OCI-LY7 (cell line): ENCODE data around the gene TGM1. TPM values are rescaled to one million over a fixed set of nuclear protein-coding genes. Genes with fewer than 3 reads are reported as not detected.

ENCODE experiments used
- BruUV-seq: library from RNA; stranded (reverse); fragments of 400-500 nt; replicated peaks from 2 replicates; lab custom pipeline; 2021; lab: Mats Ljungman, UMichigan
- CTCF ChIA-PET: fragments of 300-600 bp; sonication (Branson Sonifier 250); formaldehyde crosslinking; loops from one replicate; lab custom pipeline; 2022; ENCODE audit warnings: antibody characterized with exemption; ENCODE audit not compliant: unreplicated experiment; lab: Charles Lee
- POLR2A ChIA-PET: fragments of 300-600 bp; sonication (Branson Sonifier 250); formaldehyde crosslinking; loops from one replicate; lab custom pipeline; 2022; ENCODE audit warnings: antibody characterized with exemption; lab: Charles Lee
- DNase-seq: peaks from one replicate; pipeline ENCODE4 v3.0.0-alpha.2; 2015; ENCODE audit warnings: low spot score
- H2AFZ ChIP-seq: fragments of 200-600 bp; sonication (generic), shearing (Covaris generic); 2 replicates; pipeline ENCODE4 v1.6.1; 2014; ENCODE audit warnings: mild to moderate bottlenecking, antibody characterized with exemption, low read length, moderate library complexity
- H3K27ac ChIP-seq: fragments of 200-600 bp; sonication (generic); 2 replicates; pipeline ENCODE4 v1.5.1; 2014; ENCODE audit warnings: mixed run types, low read depth, mild to moderate bottlenecking, moderate library complexity, low read length, inconsistent platforms; ENCODE audit not compliant: poor library complexity, severe bottlenecking
- H3K36me3 ChIP-seq: fragments of 200-600 bp; sonication (generic); 2 replicates; pipeline ENCODE4 v1.6.1; 2014; ENCODE audit warnings: mild to moderate bottlenecking, antibody characterized with exemption, low read length, moderate library complexity, mixed read lengths; ENCODE audit not compliant: insufficient read depth
- H3K4me1 ChIP-seq: fragments of 200-600 bp; sonication (generic); 2 replicates; pipeline ENCODE4 v1.5.1; 2014; ENCODE audit warnings: mild to moderate bottlenecking, low read length; ENCODE audit not compliant: insufficient read depth, poor library complexity, severe bottlenecking
- H3K4me2 ChIP-seq: fragments of 200-600 bp; sonication (generic); 2 replicates; pipeline ENCODE4 v1.6.1; 2014; ENCODE audit warnings: mild to moderate bottlenecking, low read length
- H3K4me3 ChIP-seq: fragments of 200-600 bp; sonication (generic); 2 replicates; pipeline ENCODE4 v1.5.1; 2014; ENCODE audit warnings: mild to moderate bottlenecking, low read depth, low read length; ENCODE audit not compliant: poor library complexity, severe bottlenecking
- H3K79me2 ChIP-seq: fragments of 200-600 bp; sonication (generic); 2 replicates; pipeline ENCODE4 v1.6.1; 2016; ENCODE audit warnings: low read depth, mild to moderate bottlenecking, low read length, moderate library complexity, mixed read lengths; ENCODE audit not compliant: insufficient read depth
- H3K9me2 ChIP-seq: fragments of 200-600 bp; sonication (generic); 2 replicates; pipeline ENCODE4 v1.6.1; 2016; ENCODE audit warnings: mild to moderate bottlenecking, low read length, mixed read lengths; ENCODE audit not compliant: insufficient read depth
- H3K9me3 ChIP-seq: fragments of 200-600 bp; sonication (generic); 2 replicates; pipeline ENCODE4 v1.6.1; 2014; ENCODE audit warnings: mild to moderate bottlenecking, mixed run types, low read length, mixed read lengths
- H4K20me1 ChIP-seq: fragments of 200-600 bp; sonication (generic); 2 replicates; pipeline ENCODE4 v1.6.1; 2014; ENCODE audit warnings: mild to moderate bottlenecking, antibody characterized with exemption, low read length, moderate library complexity, mixed read lengths; ENCODE audit not compliant: insufficient read depth
- EZH2phosphoT487 ChIP-seq: fragments of 200-600 bp; sonication (generic); IDR thresholded peaks from 2 replicates; pipeline ENCODE4 v1.6.1; 2018; ENCODE audit warnings: low read depth, borderline replicate concordance, mild to moderate bottlenecking, mixed run types, antibody characterized with exemption, low read length, moderate library complexity, mixed read lengths
- intact Hi-C: fragments of 100-400 bp; cut with micrococcal nuclease; formaldehyde crosslinking; loops from one replicate; pipeline ENCODE4 v1.10.0; 2022; ENCODE audit not compliant: unreplicated experiment
- total RNA-seq, 2 experiments: library from RNA; depleted of rRNA in 1 of 2; stranded (reverse); fragments of >200 nt in 1 of 2; shearing (Covaris generic) in 1 of 2; gene quantifications; 2 replicates each; pipeline ENCODE4 v1.2.3, GENCODE V29; 2014 to 2022
- TF ChIP-seq, protein P1 (sequence below): fragments of 200-600 bp; sonication (generic); conservative IDR thresholded peaks from 2 replicates; pipeline ENCODE4 v1.5.1; 2014; ENCODE audit warnings: mild to moderate bottlenecking, antibody characterized with exemption, low read length, moderate library complexity, mixed read lengths

Gene TGM1
- total RNA-seq, 2 experiments from 2014 or later = 5.2 to 5.4 TPM

DNA sequence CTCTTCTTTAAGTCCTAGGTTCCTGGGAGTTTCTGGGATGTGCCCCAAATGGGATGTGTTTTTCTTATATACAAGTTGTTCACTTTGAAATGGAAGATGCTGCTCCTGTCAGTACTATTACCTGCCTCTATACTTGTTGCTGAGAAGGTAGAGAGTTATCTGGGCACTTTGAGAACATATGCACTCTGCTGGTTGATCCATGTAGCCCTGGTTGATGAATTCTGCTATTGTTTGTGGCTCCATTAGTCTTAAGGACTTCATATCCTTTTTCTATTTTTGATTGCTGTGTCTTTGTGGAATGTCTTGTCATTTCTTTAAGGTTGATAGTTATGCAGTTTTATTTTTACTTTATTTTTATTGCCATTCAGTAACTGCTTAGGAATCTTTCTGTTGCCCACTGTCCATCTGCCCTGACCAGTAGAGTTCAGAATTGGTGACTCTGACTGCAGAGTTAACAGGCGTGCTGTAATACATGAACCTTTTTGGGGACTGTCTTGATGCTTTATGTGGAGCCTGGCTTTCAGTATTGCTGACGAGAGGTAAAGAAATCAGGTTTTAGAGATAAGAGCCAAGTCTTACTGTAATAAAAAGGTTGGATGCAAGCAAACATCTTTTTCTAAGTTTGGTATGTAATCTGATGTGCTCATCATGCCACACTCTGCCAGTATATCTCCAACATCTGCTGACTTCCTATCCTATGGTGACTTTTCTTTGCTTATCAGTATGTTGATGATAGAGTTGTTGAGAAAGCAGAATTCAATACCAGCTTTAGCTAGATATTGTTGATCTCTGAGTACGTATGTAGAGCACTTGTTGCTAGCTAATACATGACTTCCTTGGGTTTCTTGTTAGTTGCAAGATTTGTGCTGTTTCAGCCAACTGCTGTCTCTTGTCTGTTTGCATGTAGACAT, 28.6 kb downstream of the TGM1 start:
- no peaks in the 10 kb centered on the region for H4K20me1 ChIP-seq
- no TSS peak for BruUV-seq
- TF ChIP-seq EZH2phosphoT487 = no peak
- TF ChIP-seq, protein P1, sequence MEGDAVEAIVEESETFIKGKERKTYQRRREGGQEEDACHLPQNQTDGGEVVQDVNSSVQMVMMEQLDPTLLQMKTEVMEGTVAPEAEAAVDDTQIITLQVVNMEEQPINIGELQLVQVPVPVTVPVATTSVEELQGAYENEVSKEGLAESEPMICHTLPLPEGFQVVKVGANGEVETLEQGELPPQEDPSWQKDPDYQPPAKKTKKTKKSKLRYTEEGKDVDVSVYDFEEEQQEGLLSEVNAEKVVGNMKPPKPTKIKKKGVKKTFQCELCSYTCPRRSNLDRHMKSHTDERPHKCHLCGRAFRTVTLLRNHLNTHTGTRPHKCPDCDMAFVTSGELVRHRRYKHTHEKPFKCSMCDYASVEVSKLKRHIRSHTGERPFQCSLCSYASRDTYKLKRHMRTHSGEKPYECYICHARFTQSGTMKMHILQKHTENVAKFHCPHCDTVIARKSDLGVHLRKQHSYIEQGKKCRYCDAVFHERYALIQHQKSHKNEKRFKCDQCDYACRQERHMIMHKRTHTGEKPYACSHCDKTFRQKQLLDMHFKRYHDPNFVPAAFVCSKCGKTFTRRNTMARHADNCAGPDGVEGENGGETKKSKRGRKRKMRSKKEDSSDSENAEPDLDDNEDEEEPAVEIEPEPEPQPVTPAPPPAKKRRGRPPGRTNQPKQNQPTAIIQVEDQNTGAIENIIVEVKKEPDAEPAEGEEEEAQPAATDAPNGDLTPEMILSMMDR = no peak; the same call in 1 of the 2 replicates
- H2AFZ ChIP-seq = no peak overlapping the region
- POLR2A ChIA-PET = interaction anchor here (0.6 to 1.2 kb wide), 4 partner anchors 7 to 40 kb away, joined by 3 to 4 read pairs (median 4); partner anchors contain the start of gene CHMP4A
- peak overlapping the region; percentile 84 for H3K4me3 ChIP-seq
- intact Hi-C loops = no loop called here
- H3K9me2 ChIP-seq = no peaks in the 10 kb centered on the region
- H3K4me1 ChIP-seq = peaks cover 30% of the 10 kb centered on the region
- peak overlapping the region; percentile 87 for H3K4me2 ChIP-seq
- peaks cover 55% of the 10 kb centered on the region for H3K36me3 ChIP-seq
- H3K9me3 ChIP-seq = no peaks in the 10 kb centered on the region
- CTCF ChIA-PET = no interaction called here
- no peak overlapping the region for H3K27ac ChIP-seq
- DNase-seq = no peak
- peaks cover 36% of the 10 kb centered on the region for H3K79me2 ChIP-seq

DNA sequence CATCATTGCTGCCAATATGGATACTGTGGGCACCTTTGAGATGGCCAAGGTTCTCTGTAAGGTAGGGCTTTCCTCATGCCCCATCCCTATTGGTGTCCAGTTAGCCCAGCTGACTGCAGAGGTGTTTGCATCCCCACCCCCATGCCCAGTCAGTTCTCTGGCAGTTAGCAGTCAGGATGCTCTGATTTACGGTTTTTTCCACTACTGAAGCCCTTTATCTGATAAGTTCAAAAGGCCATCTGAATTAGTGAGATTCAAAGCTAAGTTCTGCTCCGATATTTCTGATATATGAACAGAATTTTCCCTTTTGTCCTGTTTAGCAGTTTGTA, 29.5 kb downstream of the TGM1 start:
- H3K79me2 ChIP-seq = peaks cover 39% of the 10 kb centered on the region
- intact Hi-C loops = no loop called here
- no peak for DNase-seq
- ChIA-PET CTCF (no interaction called here), POLR2A (interaction anchor here (0.6 to 1.5 kb wide), 3 partner anchors 9 to 41 kb away, joined by 4 to 8 read pairs (median 4); partner anchors contain the start of genes CHMP4A and TINF2)
- H3K36me3 ChIP-seq = peaks cover 50% of the 10 kb centered on the region
- peaks cover 30% of the 10 kb centered on the region for H3K4me1 ChIP-seq
- no peaks in the 10 kb centered on the region for H3K9me3 ChIP-seq
- TF ChIP-seq, protein P1 = no peak
- TF ChIP-seq EZH2phosphoT487 = no peak
- H3K4me2 ChIP-seq = peak overlapping the region; percentile 87
- no peaks in the 10 kb centered on the region for H3K9me2 ChIP-seq
- peak overlapping the region; percentile 74 for H3K27ac ChIP-seq
- peak overlapping the region; percentile 84 for H3K4me3 ChIP-seq
- H2AFZ ChIP-seq = no peak overlapping the region
- BruUV-seq = no TSS peak
- no peaks in the 10 kb centered on the region for H4K20me1 ChIP-seq
